HG02973 (cell line): ENCODE results near the gene SLC9A3.

Source experiments
- ATAC-seq: cut with Tn5 transposase; IDR thresholded peaks from one replicate; pipeline ENCODE4 v1.9.1; 2021; ENCODE audit warnings: moderate library complexity; ENCODE audit not compliant: unreplicated experiment

Gene SLC9A3

GRCh38 chr5:421287-421880, 102.9 kb downstream of the SLC9A3 start:
- no peak for ATAC-seq

- no peak for ATAC-seq
These were observed 103.5 kb downstream of the SLC9A3 start for GRCh38 chr5:420632-421286.
